OCI-LY1 (cell line): ENCODE results near the gene ATP2B2.

ENCODE experiments used
- H2AFZ ChIP-seq: fragments of 200-600 bp; sonication (generic), shearing (Covaris generic); 2 replicates; pipeline ENCODE4 v1.6.0; 2014; ENCODE audit warnings: antibody characterized with exemption, mild to moderate bottlenecking, low read length
- H3F3A ChIP-seq: fragments of 200-600 bp; sonication (generic), shearing (Covaris generic); 2 replicates; pipeline ENCODE4 v1.6.0; 2014; ENCODE audit warnings: mild to moderate bottlenecking, antibody characterized with exemption, low read length, moderate library complexity; ENCODE audit not compliant: insufficient read depth
- H3K27ac ChIP-seq: fragments of 200-600 bp; sonication (generic); 2 replicates; pipeline ENCODE4 v1.5.1; 2014; ENCODE audit warnings: low read length, mixed run types, mild to moderate bottlenecking, low read depth; ENCODE audit not compliant: poor library complexity, severe bottlenecking
- H3K27me3 ChIP-seq: fragments of 200-600 bp; sonication (generic); 2 replicates; pipeline ENCODE4 v1.6.0; 2014; ENCODE audit warnings: antibody characterized with exemption, mild to moderate bottlenecking, low read length, moderate library complexity; ENCODE audit not compliant: insufficient read depth
- H3K36me3 ChIP-seq: fragments of 200-600 bp; sonication (generic); 2 replicates; pipeline ENCODE4 v1.6.1; 2014; ENCODE audit warnings: mild to moderate bottlenecking, antibody characterized with exemption, low read length, moderate library complexity, mixed read lengths; ENCODE audit not compliant: insufficient read depth
- H3K4me1 ChIP-seq: fragments of 200-600 bp; sonication (generic); 2 replicates; pipeline ENCODE4 v1.5.1; 2014; ENCODE audit warnings: mild to moderate bottlenecking, low read length, moderate library complexity; ENCODE audit not compliant: insufficient read depth, severe bottlenecking
- H3K4me2 ChIP-seq: fragments of 200-600 bp; sonication (generic), shearing (Covaris generic); 2 replicates; pipeline ENCODE4 v1.6.1; 2014; ENCODE audit warnings: low read length
- H3K4me3 ChIP-seq: fragments of 200-600 bp; sonication (generic); 2 replicates; pipeline ENCODE4 v1.5.1; 2014; ENCODE audit warnings: low read length, low read depth, mild to moderate bottlenecking, mixed read lengths; ENCODE audit not compliant: poor library complexity, severe bottlenecking
- H3K79me2 ChIP-seq: fragments of 200-600 bp; shearing (Covaris generic); 2 replicates; pipeline ENCODE4 v1.6.1; 2016; ENCODE audit warnings: mixed run types, low read length, mixed read lengths; ENCODE audit not compliant: insufficient read depth
- H3K9ac ChIP-seq: fragments of 200-600 bp; sonication (generic), shearing (Covaris generic); 2 replicates; pipeline ENCODE4 v1.6.1; 2014; ENCODE audit warnings: mild to moderate bottlenecking, low read length, mixed read lengths
- H3K9me2 ChIP-seq: fragments of 200-600 bp; sonication (generic), shearing (Covaris generic); 2 replicates; pipeline ENCODE4 v1.6.1; 2014; ENCODE audit warnings: low read depth, mild to moderate bottlenecking, low read length, mixed read lengths
- H3K9me3 ChIP-seq: fragments of 200-600 bp; shearing (Covaris generic); 2 replicates; pipeline ENCODE4 v1.6.1; 2014; ENCODE audit warnings: low read length, mixed read lengths
- H4K20me1 ChIP-seq: fragments of 200-600 bp; sonication (generic), shearing (Covaris generic); 2 replicates; pipeline ENCODE4 v1.6.0; 2016; ENCODE audit warnings: mild to moderate bottlenecking, low read length; ENCODE audit not compliant: insufficient read depth
- EZH2 ChIP-seq: fragments of 200-600 bp; sonication (generic), shearing (Covaris generic); IDR thresholded peaks from 2 replicates; pipeline ENCODE4 v1.8.0; 2017; ENCODE audit warnings: borderline replicate concordance, mixed run types, mild to moderate bottlenecking, antibody characterized with exemption, low read length, moderate library complexity, mixed read lengths
- TF ChIP-seq, protein P1 (sequence below): fragments of 200-600 bp; sonication (generic), shearing (Covaris generic); IDR thresholded peaks from 2 replicates; pipeline ENCODE4 v1.5.1; 2017; ENCODE audit warnings: mild to moderate bottlenecking, antibody characterized with exemption, low read length, moderate library complexity, mixed read lengths

Gene ATP2B2

DNA sequence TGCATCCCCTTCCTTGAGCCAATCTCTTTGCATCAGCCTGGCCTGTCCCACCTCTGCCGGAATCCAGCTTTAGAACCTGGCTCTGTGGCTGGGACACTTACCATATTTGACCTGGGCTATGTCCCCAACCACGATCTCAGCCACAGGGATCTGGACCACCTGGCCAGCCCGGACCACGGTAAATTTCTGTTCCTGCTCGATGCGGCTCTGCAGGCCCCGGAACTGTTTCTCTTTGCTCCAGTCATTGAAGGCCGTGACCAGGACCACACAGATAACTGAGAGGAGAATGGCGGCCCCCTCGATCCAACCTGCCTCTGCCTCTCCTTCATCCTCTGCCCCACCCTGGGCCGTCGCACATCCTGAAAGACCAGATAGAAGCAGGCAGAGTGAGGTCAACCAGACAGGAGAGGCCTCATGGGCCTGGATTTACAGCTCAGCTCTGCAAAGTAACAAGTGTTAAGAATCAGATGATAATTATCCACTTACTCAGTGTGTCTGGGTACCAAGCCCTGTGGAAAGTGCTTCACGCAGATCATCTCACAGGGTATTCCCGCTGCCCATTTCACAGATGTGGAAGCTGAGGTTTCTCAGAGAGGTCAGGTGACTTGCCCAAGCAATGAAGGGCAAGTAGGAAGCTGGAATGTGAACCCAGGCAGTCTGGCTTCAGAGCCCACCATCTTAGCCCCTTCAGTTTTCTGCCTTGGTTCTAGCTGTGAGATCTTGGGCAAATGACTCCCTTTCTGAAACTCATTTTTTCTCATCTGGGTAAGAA lies 103.2 kb downstream of the ATP2B2 start:
- H3K27me3 ChIP-seq, result no peaks in the 10 kb centered on the region
- no peak for TF ChIP-seq EZH2
- TF ChIP-seq, protein P1, sequence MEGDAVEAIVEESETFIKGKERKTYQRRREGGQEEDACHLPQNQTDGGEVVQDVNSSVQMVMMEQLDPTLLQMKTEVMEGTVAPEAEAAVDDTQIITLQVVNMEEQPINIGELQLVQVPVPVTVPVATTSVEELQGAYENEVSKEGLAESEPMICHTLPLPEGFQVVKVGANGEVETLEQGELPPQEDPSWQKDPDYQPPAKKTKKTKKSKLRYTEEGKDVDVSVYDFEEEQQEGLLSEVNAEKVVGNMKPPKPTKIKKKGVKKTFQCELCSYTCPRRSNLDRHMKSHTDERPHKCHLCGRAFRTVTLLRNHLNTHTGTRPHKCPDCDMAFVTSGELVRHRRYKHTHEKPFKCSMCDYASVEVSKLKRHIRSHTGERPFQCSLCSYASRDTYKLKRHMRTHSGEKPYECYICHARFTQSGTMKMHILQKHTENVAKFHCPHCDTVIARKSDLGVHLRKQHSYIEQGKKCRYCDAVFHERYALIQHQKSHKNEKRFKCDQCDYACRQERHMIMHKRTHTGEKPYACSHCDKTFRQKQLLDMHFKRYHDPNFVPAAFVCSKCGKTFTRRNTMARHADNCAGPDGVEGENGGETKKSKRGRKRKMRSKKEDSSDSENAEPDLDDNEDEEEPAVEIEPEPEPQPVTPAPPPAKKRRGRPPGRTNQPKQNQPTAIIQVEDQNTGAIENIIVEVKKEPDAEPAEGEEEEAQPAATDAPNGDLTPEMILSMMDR, result no peak
- H3K9ac ChIP-seq, result no peak overlapping the region
- H3K4me2 ChIP-seq, result no peak overlapping the region
- no peak overlapping the region for H3K27ac ChIP-seq
- H3K4me3 ChIP-seq, result no peak overlapping the region
- H2AFZ ChIP-seq, result no peak overlapping the region
- no peaks in the 10 kb centered on the region for H3F3A ChIP-seq
- H3K4me1 ChIP-seq, result peaks cover 4% of the 10 kb centered on the region
- no peaks in the 10 kb centered on the region for H3K9me2 ChIP-seq
- no peaks in the 10 kb centered on the region for H3K79me2 ChIP-seq
- H3K9me3 ChIP-seq, result no peaks in the 10 kb centered on the region
- H3K36me3 ChIP-seq, result no peaks in the 10 kb centered on the region
- no peaks in the 10 kb centered on the region for H4K20me1 ChIP-seq

- H3K4me2 ChIP-seq, result no peak overlapping the region
- no peak overlapping the region for H3K9ac ChIP-seq
- TF ChIP-seq, protein P1, result no peak
- TF ChIP-seq EZH2, result no peak
- no peaks in the 10 kb centered on the region for H4K20me1 ChIP-seq
- no peaks in the 10 kb centered on the region for H3K79me2 ChIP-seq
- H3F3A ChIP-seq, result no peaks in the 10 kb centered on the region
- no peaks in the 10 kb centered on the region for H3K9me2 ChIP-seq
- H3K27ac ChIP-seq, result no peak overlapping the region
- no peaks in the 10 kb centered on the region for H3K9me3 ChIP-seq
- H3K36me3 ChIP-seq, result no peaks in the 10 kb centered on the region
- peaks cover 16% of the 10 kb centered on the region for H3K4me1 ChIP-seq
- H2AFZ ChIP-seq, result no peak overlapping the region
- no peak overlapping the region for H3K4me3 ChIP-seq
- H3K27me3 ChIP-seq, result no peaks in the 10 kb centered on the region
Observed at GRCh38 chr3:10400749-10401495, 104.5 kb downstream of the ATP2B2 start.

- Histone ChIP-seq H3K27me3 (no peaks in the 10 kb centered on the region), H3K9ac (no peak overlapping the region)
Observed at GRCh38 chr3:10400050-10400748, 105.2 kb downstream of the ATP2B2 start.

More at GRCh38 chr3:10400050-10400748, 105.2 kb downstream of the ATP2B2 start:
- no peaks in the 10 kb centered on the region for H3K79me2 ChIP-seq
- TF ChIP-seq, protein P1, result no peak
- TF ChIP-seq EZH2, result no peak
- H4K20me1 ChIP-seq, result no peaks in the 10 kb centered on the region
- H3K36me3 ChIP-seq, result no peaks in the 10 kb centered on the region
- no peak overlapping the region for H3K27ac ChIP-seq
- no peaks in the 10 kb centered on the region for H3K9me3 ChIP-seq
- H3K4me1 ChIP-seq, result peaks cover 23% of the 10 kb centered on the region
- no peak overlapping the region for H2AFZ ChIP-seq
- no peaks in the 10 kb centered on the region for H3K9me2 ChIP-seq
- no peak overlapping the region for H3K4me3 ChIP-seq
- no peak overlapping the region for H3K4me2 ChIP-seq
- 0 out of 2 replicates have a peak, but pooled peaks cover 2% of the 10 kb centered on the region for H3F3A ChIP-seq
